Lower leg skin (tissue), 3 donors: ENCODE measurements around the gene PPP1R11.

Experiments
- POLR2A ChIP-seq, 2 donors: fragments of 450-650 bp; IDR thresholded peaks; one replicate each; pipeline ENCODE4 v1.6.1; 2016 to 2017; ENCODE audit warnings: antibody characterized with exemption in 2 of 2, mild to moderate bottlenecking in 1 of 2, moderate library complexity in 1 of 2
- TF ChIP-seq, protein P1 (sequence below), 3 donors: fragments of 450-650 bp; IDR thresholded peaks; one replicate each; pipeline ENCODE4 v1.5.1; 2016; ENCODE audit warnings: antibody characterized with exemption in 3 of 3, mild to moderate bottlenecking in 3 of 3, moderate library complexity in 2 of 3

GRCh38 chr6:30096829-30097228 is 29.8 kb downstream of the PPP1R11 start:
- TF ChIP-seq, protein P1, sequence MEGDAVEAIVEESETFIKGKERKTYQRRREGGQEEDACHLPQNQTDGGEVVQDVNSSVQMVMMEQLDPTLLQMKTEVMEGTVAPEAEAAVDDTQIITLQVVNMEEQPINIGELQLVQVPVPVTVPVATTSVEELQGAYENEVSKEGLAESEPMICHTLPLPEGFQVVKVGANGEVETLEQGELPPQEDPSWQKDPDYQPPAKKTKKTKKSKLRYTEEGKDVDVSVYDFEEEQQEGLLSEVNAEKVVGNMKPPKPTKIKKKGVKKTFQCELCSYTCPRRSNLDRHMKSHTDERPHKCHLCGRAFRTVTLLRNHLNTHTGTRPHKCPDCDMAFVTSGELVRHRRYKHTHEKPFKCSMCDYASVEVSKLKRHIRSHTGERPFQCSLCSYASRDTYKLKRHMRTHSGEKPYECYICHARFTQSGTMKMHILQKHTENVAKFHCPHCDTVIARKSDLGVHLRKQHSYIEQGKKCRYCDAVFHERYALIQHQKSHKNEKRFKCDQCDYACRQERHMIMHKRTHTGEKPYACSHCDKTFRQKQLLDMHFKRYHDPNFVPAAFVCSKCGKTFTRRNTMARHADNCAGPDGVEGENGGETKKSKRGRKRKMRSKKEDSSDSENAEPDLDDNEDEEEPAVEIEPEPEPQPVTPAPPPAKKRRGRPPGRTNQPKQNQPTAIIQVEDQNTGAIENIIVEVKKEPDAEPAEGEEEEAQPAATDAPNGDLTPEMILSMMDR (IDR thresholded peaks at IDR 0.05), result no peak
- no peak for TF ChIP-seq POLR2A (IDR thresholded peaks at IDR 0.05)
